ENCODE measurements around the gene AJAP1.

Gene AJAP1

DNA sequence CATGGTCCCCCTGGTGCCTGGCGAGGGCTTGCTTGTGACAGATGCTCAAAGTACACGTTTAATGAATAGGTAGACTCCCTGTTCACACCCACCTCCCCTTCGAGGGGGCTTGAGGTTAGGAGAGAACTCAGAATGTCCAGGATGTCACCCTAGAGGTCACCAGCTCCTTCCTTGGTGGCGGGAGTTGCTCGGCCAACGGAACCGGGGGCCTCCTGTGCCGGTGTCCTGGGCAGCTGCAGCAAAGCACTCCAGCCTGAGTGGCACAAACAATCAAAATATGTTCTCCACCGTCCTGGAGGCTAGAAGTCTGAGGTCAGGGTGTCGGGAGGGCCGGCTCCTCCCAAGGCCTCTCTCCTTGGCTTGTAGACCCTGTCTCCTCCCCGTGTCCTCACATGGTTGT is 71.0 kb downstream of the AJAP1 start:
- CTCF ChIA-PET, result no interaction called here
- no peak overlapping the region for H3K4me3 ChIP-seq (ENCODE audit: control insufficient read depth in 1 of 7, extremely low read depth in 1 of 7, insufficient read depth in 4 of 7, low read depth in 2 of 7, low read length in 6 of 7)
- no peak overlapping the region for H3K27ac ChIP-seq (ENCODE audit: insufficient read depth in 1 of 2, low read depth in 1 of 2, low read length in 2 of 2, poor library complexity in 1 of 2, severe bottlenecking in 2 of 2)
- 95% methylated on average over 11 of the region's 12 CpGs for WGBS (ENCODE audit: insufficient coverage)
- no peaks in the 10 kb centered on the region for H3K4me1 ChIP-seq (ENCODE audit: control extremely low read depth in 1 of 4, control insufficient read depth in 4 of 4, insufficient read depth in 4 of 4, low read length in 3 of 4)
- H3K9me3 ChIP-seq (ENCODE audit: control extremely low read depth in 1 of 5, control insufficient read depth in 4 of 5, insufficient read depth in 2 of 5, low read depth in 1 of 5, low read length in 4 of 5), result peaks cover 0 to 6% (median 0%) of the 10 kb centered on the region in 5 experiments
- H3K27me3 ChIP-seq (replicated peaks in 2 of 5; ENCODE audit: control insufficient read depth in 4 of 5, insufficient read depth in 5 of 5, low read length in 4 of 5), result peaks cover 0 to 96% (median 11%) of the 10 kb centered on the region in 5 experiments
- DNase-seq, result no peak
- H3K36me3 ChIP-seq (ENCODE audit: control insufficient read depth in 4 of 4, insufficient read depth in 4 of 4, low read length in 3 of 4), result no peaks in the 10 kb centered on the region
- POLR2A ChIA-PET, result no interaction called here

DNA sequence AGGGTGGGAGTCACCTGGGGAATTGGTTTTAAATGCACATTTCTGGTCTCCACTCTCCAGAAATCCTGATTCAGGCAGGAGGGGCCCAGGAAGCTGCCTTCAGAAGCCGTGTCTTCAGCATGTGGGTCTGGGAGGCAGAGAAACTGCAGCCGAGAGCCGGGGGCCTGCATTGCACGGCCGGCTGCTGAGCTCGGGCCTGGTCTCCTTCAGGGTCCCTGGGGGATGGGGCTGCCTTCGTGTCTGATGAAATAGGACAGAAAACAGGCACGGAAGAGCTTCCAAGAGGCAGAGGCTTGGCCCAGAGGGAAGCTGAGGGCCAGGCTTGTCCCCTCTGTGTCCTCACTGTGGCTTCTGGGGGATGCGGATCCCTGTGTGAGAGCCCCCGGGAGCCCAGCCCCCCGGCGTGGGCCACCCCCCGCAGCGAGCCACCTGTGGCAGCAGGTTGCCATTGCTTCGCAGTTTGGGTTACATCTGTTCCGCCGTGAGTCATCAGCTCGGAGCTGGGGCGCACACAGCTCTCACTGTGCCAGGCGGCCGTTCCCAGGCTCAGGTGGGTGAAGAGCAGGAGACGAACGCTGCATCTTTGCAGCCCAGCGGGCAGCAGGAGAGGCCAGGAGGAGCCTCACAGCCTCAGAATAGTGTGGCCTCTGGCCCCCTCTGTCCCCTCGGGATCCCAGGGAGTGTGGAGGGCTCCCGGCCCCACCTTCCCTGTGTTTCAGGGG is 72.4 kb downstream of the AJAP1 start:
- no peaks in the 10 kb centered on the region for H3K36me3 ChIP-seq (ENCODE audit: control insufficient read depth in 4 of 4, insufficient read depth in 4 of 4, low read length in 3 of 4)
- no peaks in the 10 kb centered on the region for H3K4me1 ChIP-seq (ENCODE audit: control extremely low read depth in 1 of 4, control insufficient read depth in 4 of 4, insufficient read depth in 4 of 4, low read length in 3 of 4)
- no peak for DNase-seq
- ChIA-PET CTCF (no interaction called here), POLR2A (interaction anchor here (0.5 kb wide), 1 partner anchor 587 kb away, joined by 4 read pairs; no protein-coding TSS in a partner anchor)
- peaks cover 0 to 96% (median 16%) of the 10 kb centered on the region in 5 experiments for H3K27me3 ChIP-seq (replicated peaks in 2 of 5; ENCODE audit: control insufficient read depth in 4 of 5, insufficient read depth in 5 of 5, low read length in 4 of 5)
- H3K9me3 ChIP-seq (ENCODE audit: control extremely low read depth in 1 of 5, control insufficient read depth in 4 of 5, insufficient read depth in 2 of 5, low read depth in 1 of 5, low read length in 4 of 5), result peaks cover 0 to 6% (median 0%) of the 10 kb centered on the region in 5 experiments
- WGBS (ENCODE audit: insufficient coverage), result 85% methylated on average over 25 of the region's 26 CpGs
- no peak overlapping the region for H3K4me3 ChIP-seq (ENCODE audit: control insufficient read depth in 1 of 7, extremely low read depth in 1 of 7, insufficient read depth in 4 of 7, low read depth in 2 of 7, low read length in 6 of 7)
- no peak overlapping the region for H3K27ac ChIP-seq (ENCODE audit: insufficient read depth in 1 of 2, low read depth in 1 of 2, low read length in 2 of 2, poor library complexity in 1 of 2, severe bottlenecking in 2 of 2)

DNA sequence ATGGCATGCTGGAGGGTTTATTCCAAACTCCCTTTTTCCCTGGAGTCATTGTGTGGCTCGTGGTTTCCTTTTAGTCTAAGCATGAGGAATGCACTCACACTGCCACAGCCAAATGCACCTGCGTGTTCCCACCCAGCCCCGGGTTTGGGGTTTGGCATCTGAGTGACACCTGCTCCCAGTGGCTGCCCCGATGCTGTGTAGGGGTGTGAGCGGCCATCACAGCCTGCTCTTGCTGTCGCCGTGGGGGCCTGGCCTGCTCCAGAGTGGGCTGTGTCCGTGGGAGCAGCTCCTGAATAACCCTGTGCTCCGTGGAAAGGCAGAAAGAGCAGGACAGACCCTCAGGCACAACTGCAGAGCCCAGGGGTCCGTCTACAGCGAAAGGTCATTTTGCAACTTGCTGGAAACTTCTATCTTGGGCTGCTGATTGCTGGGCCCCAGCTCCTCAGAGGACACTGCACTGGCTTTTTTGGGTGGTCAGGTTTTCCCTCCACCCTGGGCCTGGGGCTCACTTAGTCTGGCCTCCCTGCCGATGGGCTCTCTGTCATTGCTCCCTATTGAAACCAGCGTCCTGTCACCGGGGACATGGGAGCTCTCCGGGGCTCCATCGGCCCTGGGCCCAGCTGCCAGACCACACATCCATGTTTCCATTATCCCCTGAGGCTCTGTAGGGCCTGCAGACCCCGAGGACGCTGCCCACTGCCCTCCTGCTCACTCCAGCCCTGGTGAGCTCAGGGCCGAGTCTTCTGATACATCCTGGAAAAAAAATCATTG is 74.1 kb downstream of the AJAP1 start:
- H3K36me3 ChIP-seq (ENCODE audit: control insufficient read depth in 4 of 4, insufficient read depth in 4 of 4, low read length in 3 of 4), result no peaks in the 10 kb centered on the region
- ChIA-PET CTCF (no interaction called here), POLR2A (no interaction called here)
- no peaks in the 10 kb centered on the region for H3K9me3 ChIP-seq (ENCODE audit: control extremely low read depth in 1 of 5, control insufficient read depth in 4 of 5, insufficient read depth in 2 of 5, low read depth in 1 of 5, low read length in 4 of 5)
- no peak for DNase-seq
- WGBS (ENCODE audit: insufficient coverage), result 83% methylated on average over 16 of the region's 19 CpGs
- no peak overlapping the region for H3K4me3 ChIP-seq (ENCODE audit: control insufficient read depth in 1 of 7, extremely low read depth in 1 of 7, insufficient read depth in 4 of 7, low read depth in 2 of 7, low read length in 6 of 7)
- no peak overlapping the region for H3K27ac ChIP-seq (ENCODE audit: insufficient read depth in 1 of 2, low read depth in 1 of 2, low read length in 2 of 2, poor library complexity in 1 of 2, severe bottlenecking in 2 of 2)
- H3K27me3 ChIP-seq (replicated peaks in 2 of 5; ENCODE audit: control insufficient read depth in 4 of 5, insufficient read depth in 5 of 5, low read length in 4 of 5), result peaks cover 0 to 98% (median 21%) of the 10 kb centered on the region in 5 experiments
- H3K4me1 ChIP-seq (ENCODE audit: control extremely low read depth in 1 of 4, control insufficient read depth in 4 of 4, insufficient read depth in 4 of 4, low read length in 3 of 4), result no peaks in the 10 kb centered on the region

DNA sequence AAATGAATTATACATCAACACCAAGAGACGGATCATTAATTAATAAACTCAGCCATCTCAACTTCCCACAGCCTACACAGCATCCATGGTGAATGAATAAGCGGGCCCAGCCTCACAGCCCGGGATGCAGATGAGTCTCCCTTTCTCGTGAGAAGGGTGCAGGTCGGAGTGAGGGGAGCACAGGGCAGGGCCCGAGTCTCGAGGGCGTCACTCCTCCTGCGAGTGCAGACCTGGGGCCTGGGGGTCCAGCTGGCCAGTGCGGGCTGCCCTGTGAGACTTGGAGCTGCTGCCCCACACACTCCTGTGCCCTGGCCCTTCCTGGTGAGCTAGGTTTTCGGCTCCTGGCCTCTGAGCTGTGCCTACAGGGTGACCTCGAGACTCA is 74.7 kb downstream of the AJAP1 start:
- ChIA-PET POLR2A (no interaction called here), CTCF (no interaction called here)
- Histone ChIP-seq H3K27ac (ENCODE audit: insufficient read depth in 1 of 2, low read depth in 1 of 2, low read length in 2 of 2, poor library complexity in 1 of 2, severe bottlenecking in 2 of 2) (no peak overlapping the region), H3K36me3 (ENCODE audit: control insufficient read depth in 4 of 4, insufficient read depth in 4 of 4, low read length in 3 of 4) (no peaks in the 10 kb centered on the region), H3K9me3 (ENCODE audit: control extremely low read depth in 1 of 5, control insufficient read depth in 4 of 5, insufficient read depth in 2 of 5, low read depth in 1 of 5, low read length in 4 of 5) (no peaks in the 10 kb centered on the region), H3K4me1 (ENCODE audit: control extremely low read depth in 1 of 4, control insufficient read depth in 4 of 4, insufficient read depth in 4 of 4, low read length in 3 of 4) (no peaks in the 10 kb centered on the region), H3K27me3 (replicated peaks in 2 of 5; ENCODE audit: control insufficient read depth in 4 of 5, insufficient read depth in 5 of 5, low read length in 4 of 5) (peaks cover 0 to 97% (median 21%) of the 10 kb centered on the region in 5 experiments), H3K4me3 (ENCODE audit: control insufficient read depth in 1 of 7, extremely low read depth in 1 of 7, insufficient read depth in 4 of 7, low read depth in 2 of 7, low read length in 6 of 7) (no peak overlapping the region)
- WGBS (ENCODE audit: insufficient coverage), result 91% methylated on average over 12 of the region's 12 CpGs
- DNase-seq, result no peak

DNA sequence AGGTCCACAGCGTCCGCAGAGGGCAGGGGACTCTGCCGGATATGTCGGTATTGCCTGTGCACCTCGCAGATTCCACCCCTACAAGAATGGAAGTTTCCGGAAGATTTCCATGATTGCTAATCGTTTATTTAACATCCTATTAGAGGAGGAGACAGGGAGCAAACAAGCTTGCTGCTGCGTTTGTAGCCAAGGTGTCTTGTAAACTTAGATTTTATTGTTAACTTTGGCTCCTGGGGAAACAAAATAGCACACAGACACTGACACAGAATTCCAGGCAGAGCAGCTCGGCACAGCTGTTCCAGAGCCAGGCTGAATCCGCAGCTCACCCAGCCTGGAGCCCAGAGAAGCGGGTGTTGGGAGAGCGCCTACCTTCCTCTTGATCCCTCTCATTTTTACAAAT is 75.7 kb downstream of the AJAP1 start:
- H3K4me1 ChIP-seq (ENCODE audit: control extremely low read depth in 1 of 4, control insufficient read depth in 4 of 4, insufficient read depth in 4 of 4, low read length in 3 of 4), result no peaks in the 10 kb centered on the region
- H3K9me3 ChIP-seq (ENCODE audit: control extremely low read depth in 1 of 5, control insufficient read depth in 4 of 5, insufficient read depth in 2 of 5, low read depth in 1 of 5, low read length in 4 of 5), result no peaks in the 10 kb centered on the region
- ChIA-PET CTCF (no interaction called here), POLR2A (no interaction called here)
- H3K27me3 ChIP-seq (replicated peaks in 2 of 5; ENCODE audit: control insufficient read depth in 4 of 5, insufficient read depth in 5 of 5, low read length in 4 of 5), result peaks cover 0 to 97% (median 26%) of the 10 kb centered on the region in 5 experiments
- 90% methylated on average over 11 of the region's 12 CpGs for WGBS (ENCODE audit: insufficient coverage)
- H3K36me3 ChIP-seq (ENCODE audit: control insufficient read depth in 4 of 4, insufficient read depth in 4 of 4, low read length in 3 of 4), result no peaks in the 10 kb centered on the region
- no peak for DNase-seq
- no peak overlapping the region for H3K27ac ChIP-seq (ENCODE audit: insufficient read depth in 1 of 2, low read depth in 1 of 2, low read length in 2 of 2, poor library complexity in 1 of 2, severe bottlenecking in 2 of 2)
- H3K4me3 ChIP-seq (ENCODE audit: control insufficient read depth in 1 of 7, extremely low read depth in 1 of 7, insufficient read depth in 4 of 7, low read depth in 2 of 7, low read length in 6 of 7), result no peak overlapping the region

DNA sequence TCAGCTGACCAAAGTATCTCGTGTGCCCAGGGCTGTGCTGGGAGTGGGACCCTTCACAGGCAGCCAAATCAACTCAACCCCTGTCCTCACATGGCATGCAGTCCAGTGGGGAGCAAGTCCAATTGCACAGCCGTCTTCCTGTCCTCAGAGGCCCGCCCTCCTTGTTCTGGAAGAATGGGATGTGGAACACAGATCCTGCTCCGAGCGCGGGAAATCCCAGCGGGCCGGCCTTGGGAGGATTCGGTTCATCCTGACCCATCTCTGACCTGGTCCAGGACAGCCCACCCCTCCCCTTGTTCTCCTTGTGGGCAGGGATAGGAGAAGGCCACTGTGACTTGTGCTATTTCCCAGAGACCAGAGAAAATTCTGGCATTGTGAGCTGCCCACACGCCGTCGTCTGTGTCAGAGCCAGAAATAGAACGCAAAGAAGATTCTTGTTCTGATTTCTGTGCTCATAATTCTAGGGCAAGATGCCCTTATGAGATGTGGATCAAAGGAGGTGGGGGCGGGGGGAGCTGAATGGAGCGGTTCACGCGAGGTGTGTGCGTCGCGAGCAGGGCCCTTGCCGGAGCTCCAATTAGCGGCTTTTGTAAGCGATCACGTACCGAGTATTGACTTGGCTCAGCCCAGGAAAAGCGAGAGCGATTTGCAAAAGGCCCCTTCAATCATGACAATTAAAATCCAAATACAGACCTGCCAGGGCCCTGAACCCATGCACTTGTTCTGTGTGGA is 79.2 kb downstream of the AJAP1 start:
- 93% methylated on average over 20 of the region's 27 CpGs for WGBS (ENCODE audit: insufficient coverage)
- peaks cover 0 to 88% (median 27%) of the 10 kb centered on the region in 5 experiments for H3K27me3 ChIP-seq (replicated peaks in 2 of 5; ENCODE audit: control insufficient read depth in 4 of 5, insufficient read depth in 5 of 5, low read length in 4 of 5)
- DNase-seq, result no peak
- H3K4me3 ChIP-seq (ENCODE audit: control insufficient read depth in 1 of 7, extremely low read depth in 1 of 7, insufficient read depth in 4 of 7, low read depth in 2 of 7, low read length in 6 of 7), result no peak overlapping the region
- CTCF ChIA-PET, result no interaction called here
- H3K36me3 ChIP-seq (ENCODE audit: control insufficient read depth in 4 of 4, insufficient read depth in 4 of 4, low read length in 3 of 4), result no peaks in the 10 kb centered on the region
- peaks cover 0 to 19% (median 16%) of the 10 kb centered on the region in 4 experiments for H3K4me1 ChIP-seq (ENCODE audit: control extremely low read depth in 1 of 4, control insufficient read depth in 4 of 4, insufficient read depth in 4 of 4, low read length in 3 of 4)
- H3K9me3 ChIP-seq (ENCODE audit: control extremely low read depth in 1 of 5, control insufficient read depth in 4 of 5, insufficient read depth in 2 of 5, low read depth in 1 of 5, low read length in 4 of 5), result peaks cover 0 to 9% (median 4%) of the 10 kb centered on the region in 5 experiments
- no peak overlapping the region for H3K27ac ChIP-seq (ENCODE audit: insufficient read depth in 1 of 2, low read depth in 1 of 2, low read length in 2 of 2, poor library complexity in 1 of 2, severe bottlenecking in 2 of 2)
- POLR2A ChIA-PET, result no interaction called here

DNA sequence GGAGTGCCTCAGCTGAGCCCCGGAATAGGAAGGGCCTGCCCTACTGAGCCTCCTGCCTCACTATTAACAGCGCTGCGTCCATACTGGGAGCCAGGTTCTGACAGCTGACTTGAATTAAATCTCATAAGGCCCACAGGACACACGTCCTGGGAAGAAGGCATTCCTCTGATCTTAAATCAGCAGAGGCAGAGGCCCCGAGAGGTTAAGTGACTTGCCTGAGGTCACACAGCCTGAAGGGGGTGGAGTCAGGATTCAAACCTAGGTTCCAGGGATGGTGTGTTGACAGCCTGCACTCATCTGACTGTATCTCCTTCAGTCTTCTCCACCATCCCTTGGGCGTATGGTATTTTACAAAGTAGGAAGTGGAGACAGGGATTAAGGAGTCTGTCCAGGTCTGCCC is 79.8 kb downstream of the AJAP1 start:
- peaks cover 0 to 88% (median 26%) of the 10 kb centered on the region in 5 experiments for H3K27me3 ChIP-seq (replicated peaks in 2 of 5; ENCODE audit: control insufficient read depth in 4 of 5, insufficient read depth in 5 of 5, low read length in 4 of 5)
- no peak overlapping the region for H3K27ac ChIP-seq (ENCODE audit: insufficient read depth in 1 of 2, low read depth in 1 of 2, low read length in 2 of 2, poor library complexity in 1 of 2, severe bottlenecking in 2 of 2)
- WGBS (ENCODE audit: insufficient coverage), result 91% methylated on average over 6 of the region's 6 CpGs
- no peaks in the 10 kb centered on the region for H3K36me3 ChIP-seq (ENCODE audit: control insufficient read depth in 4 of 4, insufficient read depth in 4 of 4, low read length in 3 of 4)
- DNase-seq, result no peak
- peaks cover 0 to 15% (median 4%) of the 10 kb centered on the region in 5 experiments for H3K9me3 ChIP-seq (ENCODE audit: control extremely low read depth in 1 of 5, control insufficient read depth in 4 of 5, insufficient read depth in 2 of 5, low read depth in 1 of 5, low read length in 4 of 5)
- CTCF ChIA-PET, result no interaction called here
- POLR2A ChIA-PET, result no interaction called here
- no peak overlapping the region for H3K4me3 ChIP-seq (ENCODE audit: control insufficient read depth in 1 of 7, extremely low read depth in 1 of 7, insufficient read depth in 4 of 7, low read depth in 2 of 7, low read length in 6 of 7)
- peaks cover 0 to 19% (median 16%) of the 10 kb centered on the region in 4 experiments for H3K4me1 ChIP-seq (ENCODE audit: control extremely low read depth in 1 of 4, control insufficient read depth in 4 of 4, insufficient read depth in 4 of 4, low read length in 3 of 4)
